GM21360 (cell line): ENCODE results near the gene RMI1.
A peak's percentile ranks its signal among the peaks of the same experiment; 100 is the strongest.

Source experiments
- ATAC-seq: cut with Tn5 transposase; IDR thresholded peaks from one replicate; pipeline ENCODE4 v1.9.1; 2021; ENCODE audit warnings: mild to moderate bottlenecking, moderate library complexity; ENCODE audit not compliant: unreplicated experiment

The RMI1 gene

DNA sequence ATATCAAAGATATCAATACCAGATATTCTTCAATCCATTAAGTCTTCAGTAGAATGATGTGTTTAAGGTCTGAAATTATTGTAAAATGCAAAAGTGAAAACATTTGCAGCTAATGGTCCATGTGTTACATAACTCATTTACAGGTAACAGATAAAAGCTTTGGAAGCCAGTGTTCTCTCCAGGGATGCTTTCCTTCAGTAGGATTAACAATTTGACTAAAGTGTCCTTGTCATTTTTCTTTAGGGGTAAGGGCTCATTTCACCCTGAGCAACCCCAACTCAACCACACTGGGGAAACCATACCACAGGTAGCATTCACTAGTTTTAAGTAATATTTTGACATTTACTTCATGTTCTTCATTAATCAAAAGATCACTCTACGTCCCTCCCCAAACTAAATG, 13.5 kb upstream of the RMI1 start:
- no peak for ATAC-seq

DNA sequence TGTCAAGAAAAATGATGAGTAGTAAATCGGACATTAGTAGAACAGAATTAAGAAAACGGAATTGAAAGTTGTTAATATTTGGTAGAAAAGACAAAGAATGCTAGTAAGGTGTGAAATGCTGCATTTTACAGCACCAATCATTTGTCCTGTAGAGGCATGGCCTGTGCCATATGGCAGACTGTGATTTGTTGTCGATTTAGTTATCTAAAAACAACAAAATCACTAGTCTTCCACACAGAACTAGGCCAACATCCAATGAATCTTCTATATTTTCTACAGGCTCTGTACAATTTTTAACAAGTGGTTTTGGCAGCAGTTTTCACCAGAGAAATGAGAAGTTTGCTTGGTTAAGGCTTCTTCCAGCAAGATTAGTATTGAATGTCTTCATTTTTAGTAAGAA, 11.0 kb upstream of the RMI1 start:
- no peak for ATAC-seq

DNA sequence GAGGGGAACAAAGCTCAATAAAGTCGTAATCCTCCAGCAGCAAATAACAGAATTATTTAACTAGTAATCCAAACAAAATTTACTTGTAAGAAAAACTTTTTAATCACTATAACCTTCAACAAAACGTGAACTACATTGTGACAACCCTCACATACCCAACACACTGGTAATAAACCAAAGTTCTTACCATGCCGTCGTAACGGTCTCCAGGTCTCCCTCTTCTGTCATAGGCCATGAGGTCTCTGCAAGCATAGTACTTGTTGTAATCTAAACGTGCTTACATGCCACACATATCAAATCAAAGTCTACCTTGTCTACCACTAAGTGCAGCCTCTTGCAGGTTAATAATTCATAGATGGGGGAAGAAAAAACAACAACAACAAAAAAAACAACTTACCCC, 9.1 kb upstream of the RMI1 start:
- ATAC-seq, result no peak

DNA sequence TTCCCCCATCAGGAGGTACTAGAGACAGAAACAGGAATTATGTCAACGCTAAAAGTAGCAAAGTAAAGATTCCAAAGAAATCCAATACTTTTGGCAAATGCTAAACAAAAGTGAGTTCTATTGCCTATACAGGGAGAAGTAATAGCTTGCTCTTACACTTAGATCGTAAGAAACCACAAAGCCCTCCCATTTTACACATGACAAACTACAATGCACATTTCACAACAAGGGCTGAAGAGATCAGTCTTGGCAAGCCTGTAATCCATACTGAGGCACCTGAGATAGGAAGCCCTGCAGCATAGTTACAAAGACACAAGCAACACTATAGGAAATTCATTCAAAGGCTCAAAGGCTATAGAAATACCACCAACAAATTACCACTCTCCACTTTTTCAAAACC, 8.3 kb upstream of the RMI1 start:
- ATAC-seq, result no peak

DNA sequence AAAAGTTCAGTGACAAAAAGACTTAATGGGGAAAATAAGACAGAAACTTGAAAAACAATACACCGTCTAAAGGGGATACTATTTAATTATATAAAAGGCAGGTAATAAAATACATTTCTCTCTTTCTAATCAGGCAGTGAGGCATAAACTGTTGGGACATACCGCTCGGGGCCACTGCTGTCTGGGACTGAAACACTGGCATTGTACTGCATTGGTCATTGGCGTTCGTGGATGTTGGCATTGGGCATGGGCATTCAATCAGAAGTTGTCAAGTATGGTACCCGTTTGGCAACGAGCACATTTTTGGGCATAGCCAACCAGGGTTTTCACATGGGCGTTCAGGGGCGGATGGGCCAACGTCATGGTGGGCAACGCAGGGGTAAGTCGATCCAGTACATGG, 5.3 kb upstream of the RMI1 start:
- ATAC-seq, result no peak

DNA sequence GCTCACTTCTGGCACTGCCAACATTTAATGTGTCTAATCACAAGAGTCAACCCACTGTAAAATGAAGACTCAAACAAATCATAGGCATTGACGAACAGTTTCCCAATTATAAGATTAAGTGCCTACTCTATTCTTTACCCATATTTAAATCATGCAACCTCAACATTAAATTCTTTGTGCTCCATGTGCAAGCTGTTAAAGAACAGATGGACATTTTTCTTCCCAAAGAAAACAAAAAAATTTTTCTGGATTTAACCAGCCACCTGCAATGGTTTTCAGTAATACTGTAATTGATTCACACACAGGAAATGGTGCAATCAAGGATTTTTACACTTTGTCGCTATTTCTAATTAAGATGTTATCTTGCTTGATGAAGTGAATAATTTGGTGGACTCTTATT, 4.2 kb upstream of the RMI1 start:
- no peak for ATAC-seq

DNA sequence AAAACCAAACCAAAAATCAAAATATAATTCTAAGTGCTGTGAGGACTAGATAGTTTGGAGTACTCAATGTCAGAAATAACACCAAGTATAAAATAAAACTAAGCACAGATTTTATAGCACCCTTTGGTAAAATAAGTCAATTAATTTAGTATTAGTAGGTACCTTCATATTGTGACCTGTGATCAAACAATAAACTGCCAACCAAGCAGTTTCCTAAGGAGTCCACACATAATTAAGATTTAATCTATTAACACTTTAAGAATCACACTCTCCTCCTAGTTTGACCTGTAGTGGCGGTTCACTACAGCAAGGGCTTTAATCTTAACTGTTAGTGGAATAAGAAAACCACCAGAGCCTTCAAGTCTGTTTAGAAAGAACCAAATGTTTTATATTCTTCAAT, 3.4 kb upstream of the RMI1 start:
- no peak for ATAC-seq

DNA sequence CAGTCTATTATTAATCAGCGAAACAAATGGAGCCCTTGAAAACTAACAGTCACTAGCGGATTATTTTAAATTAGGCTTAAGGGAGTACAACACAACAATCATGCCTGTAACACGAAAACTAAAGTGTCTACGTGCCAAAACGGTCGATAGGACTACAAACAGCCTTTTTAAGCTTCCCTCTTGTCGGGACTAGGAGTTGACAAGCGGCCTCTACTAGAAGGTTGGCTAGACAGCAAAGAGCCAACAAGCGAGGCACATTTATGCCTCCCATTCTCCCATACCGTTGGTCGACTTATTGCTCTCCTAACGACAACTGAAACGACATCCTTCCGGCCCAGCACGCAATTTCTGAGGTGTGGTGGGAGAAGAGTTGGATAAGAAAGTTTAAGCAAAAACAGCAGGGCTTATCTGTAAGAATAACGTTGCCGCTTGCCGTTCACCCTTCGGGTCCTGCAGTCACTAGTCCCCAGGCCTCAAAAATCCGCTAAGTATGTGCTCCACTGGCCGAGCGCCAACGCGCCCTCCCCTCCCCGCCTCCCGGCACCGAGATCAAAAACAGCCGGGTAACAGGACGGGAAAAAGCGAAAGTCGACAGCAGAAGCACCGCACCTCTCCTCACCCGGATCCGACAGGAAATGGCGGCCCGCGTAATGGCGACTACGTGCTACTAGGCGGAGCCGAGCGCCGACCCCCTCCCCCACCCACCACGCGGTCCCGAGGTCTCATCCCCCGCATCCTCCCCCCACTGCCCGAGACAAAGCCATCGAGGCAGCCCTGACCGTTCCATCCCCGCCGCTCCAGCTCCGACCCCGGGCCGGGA, 1.4 kb upstream of the RMI1 start:
- no peak for ATAC-seq

DNA sequence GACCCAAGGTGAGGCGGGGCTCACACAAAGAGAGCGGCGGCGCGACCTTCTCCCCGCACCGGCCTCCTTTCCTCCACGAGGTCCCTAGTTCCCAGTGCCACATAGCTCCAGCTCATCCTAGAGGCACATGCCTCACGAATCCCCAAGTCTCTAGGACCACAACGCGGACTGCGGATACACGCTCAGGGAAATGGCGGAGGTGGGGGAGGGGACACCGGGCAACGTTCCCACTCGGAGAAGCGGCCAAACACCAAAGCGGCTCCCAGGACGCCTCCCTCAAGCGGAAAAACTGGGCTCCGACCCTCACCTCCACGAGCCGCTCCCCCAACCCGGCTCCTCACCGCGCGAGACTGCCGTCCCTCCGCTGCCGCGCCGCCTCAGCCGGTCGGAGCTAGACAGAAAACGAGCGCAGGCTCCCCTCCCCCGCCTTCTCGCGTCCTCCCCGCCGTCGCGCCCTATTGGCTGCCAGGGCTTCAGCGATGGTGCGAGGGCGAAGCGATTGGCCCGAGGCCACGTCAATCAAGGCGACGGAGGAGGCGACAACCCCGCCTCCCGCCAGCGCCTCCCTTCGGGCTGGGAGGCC, 702 bp upstream of the RMI1 start, which contains the start of gene HNRNPK:
TSS of gene HNRNPK (minus strand) at position 404 of the 583 bp plus-strand sequence. CDS start 1,963 bp downstream, outside the sequence.
- peak; percentile 78 for ATAC-seq

DNA sequence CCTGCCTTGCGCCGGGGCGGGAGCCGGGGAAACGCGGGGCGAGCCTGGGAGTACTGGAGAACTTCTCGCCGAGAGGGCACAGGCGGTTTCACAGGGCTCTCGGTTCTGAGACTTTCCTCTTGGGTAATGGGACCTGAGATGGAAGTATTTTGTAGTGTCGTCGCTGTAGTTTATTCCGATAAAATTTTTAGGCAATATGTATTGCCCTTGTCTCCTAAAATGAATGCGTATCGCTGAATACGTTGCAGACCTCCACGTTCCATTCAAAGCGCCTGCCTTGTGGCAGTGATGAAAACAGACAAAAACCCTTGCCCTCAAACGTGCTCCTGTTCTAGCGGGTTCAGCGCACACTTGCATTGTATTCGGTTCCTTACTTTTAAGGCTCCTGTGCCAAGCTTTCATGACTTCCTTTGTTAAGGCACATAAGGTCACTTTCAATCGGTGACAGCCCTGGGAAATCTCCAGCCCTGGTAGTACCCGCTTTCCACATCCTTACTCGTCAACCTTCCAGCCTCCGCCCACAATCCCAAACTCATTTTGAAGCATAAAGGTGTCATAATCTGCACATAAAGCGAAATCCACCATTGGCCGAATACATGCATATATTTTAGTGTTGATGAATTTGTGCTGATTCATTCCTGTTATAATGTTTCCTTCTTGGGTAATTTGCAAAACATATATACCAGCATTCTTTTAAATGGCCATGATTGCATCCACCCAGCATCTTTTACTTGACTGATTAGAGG, 694 bp downstream of the RMI1 start:
- ATAC-seq, result no peak

DNA sequence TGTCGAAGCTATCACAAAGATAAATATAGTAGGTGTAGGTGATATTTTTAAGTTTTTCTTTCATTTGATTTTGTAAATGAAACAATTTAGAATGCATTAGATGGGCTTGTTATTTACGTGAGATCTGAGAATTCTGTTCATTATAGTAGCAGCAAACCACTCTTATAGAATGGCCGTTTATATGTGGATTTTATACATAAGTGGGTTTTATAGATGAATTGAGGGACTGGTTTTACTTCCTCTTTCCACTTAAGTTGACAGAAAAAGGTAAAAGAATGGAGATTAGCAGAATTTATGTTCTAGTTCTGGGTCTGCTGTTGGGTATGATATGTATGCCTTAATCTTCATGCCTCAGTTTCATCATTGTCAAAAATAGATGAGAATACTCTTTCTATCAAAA, 5.6 kb downstream of the RMI1 start:
- ATAC-seq, result no peak

DNA sequence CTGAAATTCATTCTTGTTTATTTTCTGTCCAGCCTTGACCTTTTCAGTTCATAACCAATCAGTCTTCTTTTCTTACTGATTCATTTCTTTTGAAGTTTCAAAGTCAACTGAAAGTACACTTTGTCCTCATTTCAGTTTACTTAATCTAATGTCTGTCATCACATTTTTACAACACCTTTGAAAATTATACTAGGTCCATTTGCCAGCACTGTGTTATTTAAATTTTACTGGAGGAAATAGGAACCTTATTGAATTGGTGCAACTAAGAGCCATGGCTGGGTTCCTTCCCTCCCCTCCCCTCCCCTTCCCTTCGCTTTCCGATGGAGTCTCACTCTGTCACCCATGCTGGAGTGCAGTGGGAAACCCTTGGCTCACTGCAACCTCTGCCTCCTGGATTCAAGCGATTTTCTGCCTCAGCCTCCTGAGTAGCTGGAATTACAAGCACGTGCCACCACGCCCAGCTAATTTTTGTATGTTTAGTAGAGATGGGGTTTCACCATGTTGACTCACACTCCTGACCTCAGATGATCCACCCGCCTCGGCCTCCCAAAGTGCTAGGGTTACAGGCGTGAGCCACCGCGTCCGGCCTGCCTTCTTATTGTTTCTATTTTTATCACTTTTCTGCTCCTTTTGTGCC, 6.3 kb downstream of the RMI1 start:
- no peak for ATAC-seq

DNA sequence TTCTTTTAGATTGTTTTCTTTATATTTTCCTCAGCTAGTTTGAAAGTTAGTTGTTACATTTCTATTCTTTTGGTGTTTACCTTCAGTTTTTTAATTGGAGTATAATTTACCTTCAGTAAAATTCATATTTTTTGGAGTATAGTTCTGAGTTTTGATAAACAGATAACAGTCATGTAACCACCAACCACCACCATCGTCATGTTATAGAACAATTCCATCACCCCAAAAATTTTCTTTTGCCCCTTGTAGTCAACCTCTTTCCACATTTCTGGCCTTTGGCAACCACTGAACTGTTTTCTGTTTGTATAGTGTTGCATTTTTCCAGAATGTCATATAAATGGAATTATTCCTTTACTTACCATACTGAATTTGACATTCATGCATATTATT, 6.8 kb downstream of the RMI1 start:
- no peak for ATAC-seq

DNA sequence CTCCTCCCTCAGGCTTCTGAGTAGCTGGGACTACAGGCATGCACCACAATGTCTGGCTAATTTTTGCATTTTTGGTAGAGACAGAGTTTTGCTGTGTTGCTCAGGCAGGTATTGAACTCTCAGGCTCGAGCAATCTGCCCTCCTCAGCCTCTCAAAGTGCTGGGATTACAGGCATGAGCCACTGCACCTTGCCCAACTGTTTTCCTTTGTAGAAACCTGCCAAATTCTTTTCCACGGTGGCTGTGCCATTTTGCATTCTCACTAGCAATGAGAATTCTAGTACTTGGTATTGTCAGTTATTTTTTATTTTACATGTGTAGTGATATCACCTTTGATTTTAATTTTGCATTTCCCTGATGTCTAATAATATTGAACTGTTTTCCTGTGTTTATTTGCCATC, 7.8 kb downstream of the RMI1 start:
- no peak for ATAC-seq

DNA sequence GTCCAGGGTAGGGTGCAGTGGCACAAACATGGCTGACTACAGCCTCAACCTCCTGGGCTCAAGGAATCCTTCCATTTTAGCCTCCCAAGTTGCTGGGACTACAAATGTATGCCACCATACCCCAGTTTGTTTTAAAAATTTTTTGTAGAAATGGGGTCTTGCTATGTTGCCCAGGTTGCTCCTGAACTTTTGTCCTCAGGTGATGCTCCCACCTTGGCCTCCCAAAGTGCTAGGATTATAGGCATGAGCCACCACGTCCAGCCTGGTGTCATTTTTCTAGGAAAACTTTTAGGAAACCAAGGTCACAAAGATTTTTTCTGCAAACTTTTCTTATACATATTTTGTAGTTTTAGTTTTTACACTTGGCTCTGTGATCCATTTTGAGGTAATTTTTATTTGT, 10.8 kb downstream of the RMI1 start:
- ATAC-seq, result no peak

DNA sequence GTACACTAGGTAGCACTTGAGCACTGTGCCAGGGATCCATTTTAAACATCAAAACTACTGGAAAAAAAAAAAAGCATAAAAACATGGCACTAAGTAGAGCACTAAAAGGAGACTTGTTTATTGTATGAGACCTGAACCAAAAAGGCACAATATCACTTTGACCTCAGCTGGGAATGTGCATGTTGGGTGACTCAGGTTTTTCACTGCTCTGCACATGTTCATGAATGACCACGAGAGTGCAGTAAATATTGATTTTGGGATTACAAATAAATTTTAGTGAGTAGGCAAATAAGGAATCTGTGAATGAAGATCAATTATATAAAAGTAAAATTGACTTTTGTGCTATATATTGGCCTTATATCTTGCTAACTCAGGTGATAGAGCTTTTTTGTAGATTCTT, 11.8 kb downstream of the RMI1 start:
- no peak for ATAC-seq

DNA sequence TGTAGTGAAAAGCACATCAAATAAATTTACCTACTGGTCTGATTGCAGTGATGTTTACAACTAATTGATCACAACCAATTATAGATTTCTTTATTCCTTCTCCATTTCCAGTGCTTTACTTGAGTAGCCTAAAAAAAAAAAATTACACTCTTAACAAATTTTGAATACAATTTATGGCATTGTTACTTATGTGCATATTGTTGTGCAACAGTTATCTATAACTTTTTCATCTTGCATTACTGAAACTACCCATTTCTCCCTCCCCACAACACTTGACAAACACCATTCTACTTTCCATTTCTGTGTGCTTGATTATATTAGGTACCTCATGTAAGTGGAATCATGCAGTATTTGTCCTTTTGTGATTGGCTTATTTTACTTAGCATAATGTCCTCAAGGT, 12.3 kb downstream of the RMI1 start:
- no peak for ATAC-seq

DNA sequence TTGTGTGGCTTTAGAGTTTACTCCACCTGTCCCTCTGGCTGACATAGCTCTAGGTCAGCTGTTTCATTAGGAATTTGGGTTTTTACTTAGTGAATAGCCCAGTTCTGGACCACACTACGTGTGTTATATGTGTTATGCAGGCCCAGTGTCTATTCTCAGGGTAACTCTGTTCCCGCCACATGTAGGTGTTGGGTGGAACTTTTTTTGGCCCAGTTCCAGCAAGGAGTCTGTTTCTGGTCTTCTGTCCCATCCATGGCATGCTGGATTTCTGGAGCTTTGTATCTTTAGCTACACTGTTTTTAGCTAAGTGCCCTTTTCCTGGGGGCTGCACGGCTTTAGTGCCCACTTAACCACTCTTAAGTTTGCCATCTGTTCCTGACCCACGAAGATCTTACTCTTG, 15.5 kb downstream of the RMI1 start:
- ATAC-seq, result no peak

DNA sequence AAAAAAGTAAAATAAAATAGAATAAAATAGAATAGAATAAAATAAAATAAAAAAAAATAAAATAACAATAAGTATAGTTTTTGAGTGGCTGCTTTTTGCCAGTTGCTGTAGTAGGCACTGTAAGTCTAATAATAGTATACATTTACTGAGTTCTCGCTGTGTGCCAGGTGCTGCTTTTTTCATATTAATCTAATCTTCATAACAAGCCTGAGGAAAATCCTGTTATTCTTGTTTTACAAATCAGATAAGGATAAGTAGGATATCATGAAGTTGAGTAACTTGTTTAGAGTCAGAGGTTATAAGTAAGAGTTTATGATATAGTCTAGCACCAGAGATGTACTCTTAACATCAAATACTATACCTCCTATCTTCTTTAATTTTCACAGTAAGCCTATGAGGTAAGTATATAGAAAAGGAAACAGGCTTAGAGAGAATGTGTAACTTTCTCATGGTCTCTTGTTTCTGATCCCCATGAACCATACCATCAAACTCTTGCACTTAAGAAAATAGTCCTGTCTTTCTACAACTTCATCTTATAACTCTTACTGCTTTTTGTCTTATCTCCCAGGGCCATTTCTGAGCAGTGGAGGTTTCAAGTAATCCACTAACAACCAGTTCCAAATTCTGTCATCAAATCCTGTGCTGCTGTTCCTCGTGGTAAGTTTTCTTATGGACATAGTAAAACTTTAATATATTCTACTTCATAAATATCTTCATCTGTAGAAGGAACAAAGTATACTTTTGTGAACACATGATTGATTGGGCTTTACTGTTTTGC, 18.7 kb downstream of the RMI1 start:
- ATAC-seq, result no peak

DNA sequence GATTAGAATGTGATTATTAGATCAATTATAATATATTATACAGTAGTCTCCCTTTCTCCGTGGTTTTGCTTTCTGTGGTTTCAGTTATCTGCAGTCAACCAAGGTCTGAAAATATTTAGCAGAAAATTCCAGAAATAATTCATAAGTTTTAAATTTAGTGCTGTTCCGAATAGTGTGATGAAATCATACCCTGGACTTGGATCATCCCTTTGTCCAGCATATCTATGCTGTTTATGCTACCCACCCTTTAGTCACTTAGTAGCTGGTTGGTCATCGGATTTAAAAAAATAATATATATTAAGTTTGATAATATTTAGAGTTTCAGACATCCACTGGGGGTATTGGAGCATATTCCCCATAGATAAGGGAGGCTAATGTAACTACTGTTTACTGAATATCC, 19.6 kb downstream of the RMI1 start:
- ATAC-seq, result no peak

DNA sequence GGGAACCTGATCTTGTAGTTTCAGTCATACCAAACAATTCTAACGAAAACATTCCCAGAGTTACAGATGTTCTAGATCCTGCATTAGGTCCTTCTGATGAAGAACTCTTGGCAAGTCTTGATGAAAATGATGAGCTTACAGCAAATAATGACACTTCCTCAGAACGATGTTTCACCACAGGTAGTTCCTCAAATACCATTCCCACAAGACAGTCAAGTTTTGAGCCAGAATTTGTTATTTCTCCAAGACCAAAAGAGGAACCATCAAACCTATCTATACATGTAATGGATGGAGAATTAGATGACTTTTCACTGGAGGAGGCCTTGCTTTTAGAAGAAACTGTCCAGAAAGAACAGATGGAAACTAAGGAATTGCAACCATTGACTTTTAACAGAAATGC, 21.0 kb downstream of the RMI1 start:
- no peak for ATAC-seq
